HG03064 (cell line): ENCODE data around the gene PPP1CB.

Experiments
- ATAC-seq: cut with Tn5 transposase; IDR thresholded peaks from one replicate; pipeline ENCODE4 v1.9.1; 2021; ENCODE audit warnings: low read depth; ENCODE audit not compliant: unreplicated experiment

Gene PPP1CB

DNA sequence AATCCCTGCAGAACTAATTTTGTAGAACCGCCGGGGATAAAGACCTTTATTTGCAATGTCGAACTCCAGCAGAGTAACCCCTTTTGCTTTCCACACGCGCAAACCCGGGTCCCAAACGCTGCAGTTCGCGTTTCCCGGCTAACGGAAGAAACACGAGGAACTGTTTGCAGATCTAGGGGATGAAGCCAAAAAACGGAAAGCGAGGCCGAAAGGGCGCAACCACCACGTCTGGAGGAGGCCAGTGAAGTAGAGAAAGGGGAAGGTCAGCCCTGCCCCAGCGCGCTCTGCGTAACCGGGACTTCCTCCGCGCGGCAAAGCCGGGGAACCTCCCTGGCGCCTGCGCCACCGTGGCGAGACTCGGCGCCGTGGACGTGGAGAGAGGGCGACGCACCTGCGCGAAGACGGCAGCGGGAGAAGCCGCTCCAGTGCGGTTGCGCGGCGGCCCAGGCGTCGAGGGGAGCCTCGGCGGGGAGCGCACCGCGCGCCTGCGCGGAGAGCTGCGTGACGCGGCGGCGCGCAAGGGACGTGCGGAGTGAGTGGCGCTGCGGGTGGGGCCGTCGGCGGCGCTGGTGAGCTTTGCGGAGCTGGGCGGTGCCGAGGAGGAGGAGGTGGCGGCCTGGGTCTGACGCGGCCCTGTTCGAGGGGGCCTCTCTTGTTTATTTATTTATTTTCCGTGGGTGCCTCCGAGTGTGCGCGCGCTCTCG lies at the start of gene PPP1CB:
Gene PPP1CB, plus strand, starts transcription at position 579 of the 704 bp plus-strand sequence. CDS start 295 bp downstream, outside the sequence.
- peak; percentile 81 for ATAC-seq

GRCh38 chr2:28702415-28702861 lies 49.2 kb upstream of the PPP1CB start:
- ATAC-seq: no peak

- no peak for ATAC-seq
Observed at GRCh38 chr2:28702878-28703277, 48.8 kb upstream of the PPP1CB start.

DNA sequence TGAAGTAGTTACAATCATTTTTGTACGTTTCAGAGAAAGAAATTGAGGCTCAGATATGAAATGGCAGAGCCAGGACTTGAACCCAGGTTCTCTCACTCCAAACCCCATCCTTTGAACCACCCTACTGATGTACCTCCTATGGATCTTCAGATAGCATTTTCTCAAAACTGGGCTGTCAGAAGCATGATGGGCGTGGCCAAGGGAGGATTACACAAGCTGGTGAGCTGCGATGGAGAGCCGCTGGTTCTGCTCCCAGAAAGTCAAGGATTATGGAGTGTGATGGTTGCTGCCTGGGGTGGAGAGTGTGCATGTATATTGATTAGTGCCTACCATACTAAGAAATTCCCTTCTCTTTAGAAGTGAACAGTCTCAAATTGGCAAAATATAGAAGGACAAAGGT lies 47.0 kb upstream of the PPP1CB start:
- ATAC-seq: no peak

- no peak for ATAC-seq
Observed at GRCh38 chr2:28705751-28706440, 45.7 kb upstream of the PPP1CB start.

GRCh38 chr2:28707592-28707991 lies 44.0 kb upstream of the PPP1CB start:
- no peak for ATAC-seq

- ATAC-seq: no peak
Observed at GRCh38 chr2:28709101-28709500, 42.5 kb upstream of the PPP1CB start.

GRCh38 chr2:28710545-28710944 lies 41.1 kb upstream of the PPP1CB start:
- ATAC-seq: no peak

GRCh38 chr2:28713577-28714298 lies 37.9 kb upstream of the PPP1CB start:
- ATAC-seq: no peak

DNA sequence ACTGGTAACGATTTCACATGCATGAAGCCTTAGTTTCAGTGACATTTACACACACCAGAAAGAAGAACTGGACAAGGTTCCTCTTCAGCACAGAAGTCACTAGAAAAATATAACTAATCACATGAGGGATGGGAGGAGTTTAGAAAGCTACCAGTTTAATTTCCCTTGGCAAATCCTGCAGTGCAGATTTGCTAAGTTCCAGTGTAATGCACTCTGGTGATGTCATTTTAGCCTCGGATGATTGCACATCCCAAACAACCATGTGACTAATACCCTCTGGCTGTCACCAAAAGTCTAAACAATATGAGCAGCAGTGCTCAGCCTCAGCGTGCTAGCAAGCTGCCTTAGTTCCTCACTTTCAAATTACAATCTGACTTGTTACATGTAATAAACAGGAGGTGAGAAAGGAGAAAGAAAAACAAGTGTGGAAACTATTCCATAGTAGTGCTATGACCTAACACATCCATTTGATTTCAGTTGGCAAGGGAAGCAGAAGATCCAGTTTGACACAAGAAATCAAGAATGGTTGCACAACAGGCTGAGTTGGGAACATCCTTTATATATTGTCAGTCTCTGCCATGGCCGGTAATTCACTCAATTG lies 35.3 kb upstream of the PPP1CB start:
- ATAC-seq: no peak

- ATAC-seq: no peak
Observed at GRCh38 chr2:28717339-28717758, 34.3 kb upstream of the PPP1CB start.

GRCh38 chr2:28720345-28720744 lies 31.3 kb upstream of the PPP1CB start:
- ATAC-seq: no peak

DNA sequence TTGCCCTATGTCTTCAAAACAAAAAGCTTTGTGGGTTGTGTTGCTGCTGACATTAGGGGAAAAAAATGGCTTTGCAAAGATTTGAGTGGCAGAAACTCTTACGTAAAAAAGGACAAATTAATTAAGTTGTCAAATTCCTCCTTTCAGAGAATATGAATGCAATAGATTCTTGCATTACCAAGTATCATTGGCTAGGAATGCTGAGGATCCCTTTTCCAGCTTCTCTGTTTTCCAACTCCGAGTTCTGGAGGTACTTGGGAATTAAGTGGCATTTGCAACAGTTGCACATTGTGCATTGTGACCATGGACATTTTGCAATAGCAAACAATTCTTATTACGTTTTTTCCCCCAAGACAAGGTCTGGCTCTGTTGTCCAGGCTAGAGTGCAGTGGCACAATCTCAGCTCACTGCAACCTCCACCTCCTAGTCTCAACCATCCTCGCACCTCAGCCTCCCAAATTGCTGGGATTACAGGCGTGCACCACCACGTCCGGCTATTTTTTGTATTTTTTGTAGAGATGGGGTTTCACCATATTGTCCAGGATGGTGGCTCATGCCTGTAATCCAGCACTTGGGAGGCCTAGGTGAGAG lies 29.9 kb upstream of the PPP1CB start:
- ATAC-seq: no peak

DNA sequence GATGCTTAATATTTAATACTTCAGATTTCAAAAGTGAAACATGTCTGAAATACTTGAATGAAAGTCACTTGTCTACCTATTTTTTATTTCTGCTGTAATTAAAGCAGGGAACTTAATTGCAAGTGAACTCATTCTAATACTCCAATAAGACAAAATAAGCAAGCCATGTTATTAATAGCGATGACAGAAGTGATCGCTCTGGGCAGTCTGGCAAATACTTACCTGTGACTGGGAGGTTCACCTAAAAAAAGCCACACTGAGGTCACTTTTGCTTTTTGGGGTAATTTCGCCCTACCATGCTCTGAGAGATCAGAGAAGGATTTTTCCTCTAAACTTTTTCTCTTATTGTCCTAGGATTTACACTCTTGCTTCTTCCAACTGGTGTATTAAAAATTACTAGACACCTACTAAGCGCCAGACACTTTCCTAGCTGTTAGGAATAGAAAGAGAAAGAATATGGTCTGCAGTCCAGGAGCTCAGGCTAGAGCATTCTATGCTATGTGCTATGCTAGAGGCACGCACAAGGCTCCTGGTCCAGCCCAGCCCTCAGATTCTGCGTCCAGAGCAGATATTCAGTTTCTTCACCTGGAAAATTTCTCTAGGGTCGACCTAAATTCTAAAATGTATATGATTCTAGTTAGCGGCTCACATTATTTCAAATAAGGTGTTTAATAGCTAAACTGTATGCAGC lies 26.5 kb upstream of the PPP1CB start:
- no peak for ATAC-seq

GRCh38 chr2:28726177-28726576 lies 25.5 kb upstream of the PPP1CB start:
- ATAC-seq: no peak

DNA sequence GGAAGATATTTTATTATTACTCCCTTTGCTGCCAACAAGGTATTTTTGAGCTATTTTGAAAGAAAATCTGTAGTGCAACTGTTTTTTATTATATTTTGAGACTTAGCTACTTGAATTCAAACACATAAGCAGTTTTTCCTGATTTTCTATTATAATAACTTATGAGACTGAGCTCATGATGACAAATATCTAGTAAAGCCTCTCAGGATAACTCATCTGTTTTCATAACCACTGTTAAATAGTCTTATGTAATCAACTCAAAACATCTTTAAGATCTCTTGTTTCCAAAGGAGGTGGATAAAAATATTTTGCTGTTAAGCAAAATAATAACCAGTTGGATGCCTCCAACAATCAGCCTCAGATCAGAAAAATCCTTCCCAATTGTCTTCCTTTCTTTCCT lies 21.9 kb upstream of the PPP1CB start:
- no peak for ATAC-seq

GRCh38 chr2:28730641-28731146 lies 20.9 kb upstream of the PPP1CB start:
- no peak for ATAC-seq

- ATAC-seq: no peak
Observed at GRCh38 chr2:28735511-28735910, 16.1 kb upstream of the PPP1CB start.

GRCh38 chr2:28736034-28736433 lies 15.6 kb upstream of the PPP1CB start:
- ATAC-seq: no peak

GRCh38 chr2:28737655-28738054 lies 14.0 kb upstream of the PPP1CB start:
- ATAC-seq: no peak
